Measurements from ENCODE around the gene NOL6.

NOL6 gene

GRCh38 chr9:33447799-33448553 lies 25.7 kb downstream of the NOL6 start:
- no peak for DNase-seq

- DNase-seq, result peak; percentile 23
Observed at GRCh38 chr9:33446946-33447798, 26.6 kb downstream of the NOL6 start, which contains the start of gene AQP3. AQP3 (minus strand) TSS chr9:33447593; CDS start chr9:33447530, 63 bp downstream.

- DNase-seq, result no peak
Observed at GRCh38 chr9:33446240-33446945, 27.3 kb downstream of the NOL6 start.

GRCh38 chr9:33445389-33446239 lies 28.1 kb downstream of the NOL6 start:
- DNase-seq, result no peak

- no peak for DNase-seq
Observed at GRCh38 chr9:33443464-33444154, 30.1 kb downstream of the NOL6 start.

GRCh38 chr9:33443047-33443446 lies 30.7 kb downstream of the NOL6 start:
- DNase-seq, result no peak

GRCh38 chr9:33442125-33442524 lies 31.6 kb downstream of the NOL6 start:
- DNase-seq, result no peak

- no peak for DNase-seq
Observed at GRCh38 chr9:33440609-33441008, 33.1 kb downstream of the NOL6 start.

GRCh38 chr9:33440204-33440603 lies 33.5 kb downstream of the NOL6 start:
- no peak for DNase-seq

GRCh38 chr9:33439731-33440130 lies 34.0 kb downstream of the NOL6 start:
- DNase-seq, result no peak

GRCh38 chr9:33438926-33439680 lies 34.6 kb downstream of the NOL6 start:
- DNase-seq, result no peak

- DNase-seq, result no peak
Observed at GRCh38 chr9:33437898-33438297, 35.8 kb downstream of the NOL6 start.

- DNase-seq, result no peak
Observed at GRCh38 chr9:33437205-33437604, 36.5 kb downstream of the NOL6 start.

- no peak for DNase-seq
Observed at GRCh38 chr9:33436445-33436844, 37.3 kb downstream of the NOL6 start.

GRCh38 chr9:33435821-33436277 lies 37.9 kb downstream of the NOL6 start:
- no peak for DNase-seq

- DNase-seq, result no peak
Observed at GRCh38 chr9:33434317-33435105, 39.2 kb downstream of the NOL6 start.

- no peak for DNase-seq
Observed at GRCh38 chr9:33433871-33434270, 39.9 kb downstream of the NOL6 start.

GRCh38 chr9:33431420-33431819 lies 42.3 kb downstream of the NOL6 start:
- no peak for DNase-seq

GRCh38 chr9:33430942-33431341 lies 42.8 kb downstream of the NOL6 start:
- DNase-seq, result no peak
